ENCODE data around the gene GCSAM.

Gene GCSAM

DNA sequence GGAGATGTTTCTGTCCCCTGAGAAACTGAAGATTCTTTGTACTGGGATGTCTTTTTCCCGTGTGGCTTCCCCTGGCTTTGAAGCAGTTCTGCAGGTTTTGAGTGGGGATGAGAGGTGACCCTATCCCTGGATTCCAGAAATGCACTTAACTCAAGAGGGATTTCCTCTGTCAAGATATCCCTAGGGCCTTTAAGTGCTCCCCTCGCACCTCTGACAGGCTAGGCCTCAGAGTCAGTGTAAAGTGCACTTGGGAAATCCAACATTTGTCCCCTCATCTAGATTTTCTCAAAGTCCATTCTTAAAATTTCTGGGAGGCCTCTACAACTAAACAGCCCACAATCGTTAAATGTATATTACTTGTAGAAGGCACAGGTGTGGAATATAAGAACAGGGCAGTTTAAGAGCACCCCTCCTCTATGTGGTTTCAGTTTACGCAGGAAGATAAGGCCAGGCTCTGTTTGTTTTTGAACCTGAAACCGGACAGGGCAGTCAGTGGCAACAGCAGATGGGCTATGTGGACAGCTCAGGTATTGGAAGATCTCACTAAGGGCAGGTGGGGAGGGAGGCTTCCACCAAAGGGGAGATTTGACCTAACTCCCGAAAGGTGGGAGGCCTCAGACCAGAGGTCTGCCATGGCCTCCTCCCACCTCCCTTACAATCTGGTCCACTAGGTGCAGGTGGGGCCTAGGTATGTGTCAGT is 42.0 kb downstream of the GCSAM start:
- no peak overlapping the region for H3K4me3 ChIP-seq (ENCODE audit: low read depth in 1 of 2, low read length in 1 of 2)
- peaks cover 18 to 21% of the 10 kb centered on the region in 2 experiments for H3K4me1 ChIP-seq (ENCODE audit: control insufficient read depth in 1 of 2, insufficient read depth in 1 of 2, low read depth in 1 of 2, low read length in 1 of 2)
- TF ChIP-seq, protein P1, sequence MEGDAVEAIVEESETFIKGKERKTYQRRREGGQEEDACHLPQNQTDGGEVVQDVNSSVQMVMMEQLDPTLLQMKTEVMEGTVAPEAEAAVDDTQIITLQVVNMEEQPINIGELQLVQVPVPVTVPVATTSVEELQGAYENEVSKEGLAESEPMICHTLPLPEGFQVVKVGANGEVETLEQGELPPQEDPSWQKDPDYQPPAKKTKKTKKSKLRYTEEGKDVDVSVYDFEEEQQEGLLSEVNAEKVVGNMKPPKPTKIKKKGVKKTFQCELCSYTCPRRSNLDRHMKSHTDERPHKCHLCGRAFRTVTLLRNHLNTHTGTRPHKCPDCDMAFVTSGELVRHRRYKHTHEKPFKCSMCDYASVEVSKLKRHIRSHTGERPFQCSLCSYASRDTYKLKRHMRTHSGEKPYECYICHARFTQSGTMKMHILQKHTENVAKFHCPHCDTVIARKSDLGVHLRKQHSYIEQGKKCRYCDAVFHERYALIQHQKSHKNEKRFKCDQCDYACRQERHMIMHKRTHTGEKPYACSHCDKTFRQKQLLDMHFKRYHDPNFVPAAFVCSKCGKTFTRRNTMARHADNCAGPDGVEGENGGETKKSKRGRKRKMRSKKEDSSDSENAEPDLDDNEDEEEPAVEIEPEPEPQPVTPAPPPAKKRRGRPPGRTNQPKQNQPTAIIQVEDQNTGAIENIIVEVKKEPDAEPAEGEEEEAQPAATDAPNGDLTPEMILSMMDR (IDR thresholded peaks at IDR 0.05): no peak
- H3K27me3 ChIP-seq: peaks cover 97% of the 10 kb centered on the region
- no peak overlapping the region for H3K27ac ChIP-seq
- H3K9me3 ChIP-seq: no peaks in the 10 kb centered on the region
- no peaks in the 10 kb centered on the region for H3K36me3 ChIP-seq

DNA sequence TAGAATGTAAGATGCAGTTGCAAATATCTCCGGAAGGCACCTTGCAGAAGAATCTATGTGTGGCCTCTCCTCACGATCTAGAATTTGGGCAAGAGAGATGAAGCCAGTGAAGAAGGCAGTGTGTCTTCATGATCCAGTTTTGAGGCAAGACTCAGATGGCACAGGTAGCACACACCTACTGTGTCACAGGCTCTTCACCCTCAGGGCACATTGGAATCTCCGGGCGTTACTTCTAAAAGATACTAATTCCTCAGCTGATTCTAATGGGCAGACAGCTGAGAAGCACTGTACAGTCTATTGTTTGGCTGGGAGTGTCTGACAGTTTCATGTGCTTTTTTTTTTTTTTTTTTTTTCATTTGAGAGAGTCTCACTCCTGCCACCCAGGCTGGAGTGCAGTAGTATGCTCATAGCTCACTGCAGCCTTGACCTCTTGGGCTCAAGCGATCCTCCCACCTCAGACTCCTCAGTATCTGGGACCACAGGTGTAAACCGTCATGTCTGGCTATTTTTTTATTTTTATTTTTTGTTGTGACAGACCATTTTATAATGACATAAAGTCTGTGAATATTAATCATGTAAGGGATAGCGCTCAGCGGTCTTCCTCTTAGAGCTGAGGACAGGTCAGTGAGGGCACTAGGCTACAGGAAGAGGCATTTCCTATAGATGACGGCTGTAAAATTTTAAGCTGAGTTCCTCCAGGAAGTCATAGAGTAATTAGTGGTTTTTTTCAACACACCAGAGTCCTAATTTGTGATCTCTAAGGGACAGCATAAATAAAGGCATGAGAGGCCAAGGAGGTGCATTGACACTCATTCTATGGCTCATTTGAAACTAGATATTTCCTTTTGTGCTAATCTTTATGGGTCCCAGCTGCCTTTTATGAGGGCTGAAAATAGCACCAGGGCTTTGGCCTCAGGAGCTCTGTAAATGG is 42.8 kb downstream of the GCSAM start:
- TF ChIP-seq, protein P1 (IDR thresholded peaks at IDR 0.05): no peak
- peaks cover 97% of the 10 kb centered on the region for H3K27me3 ChIP-seq

DNA sequence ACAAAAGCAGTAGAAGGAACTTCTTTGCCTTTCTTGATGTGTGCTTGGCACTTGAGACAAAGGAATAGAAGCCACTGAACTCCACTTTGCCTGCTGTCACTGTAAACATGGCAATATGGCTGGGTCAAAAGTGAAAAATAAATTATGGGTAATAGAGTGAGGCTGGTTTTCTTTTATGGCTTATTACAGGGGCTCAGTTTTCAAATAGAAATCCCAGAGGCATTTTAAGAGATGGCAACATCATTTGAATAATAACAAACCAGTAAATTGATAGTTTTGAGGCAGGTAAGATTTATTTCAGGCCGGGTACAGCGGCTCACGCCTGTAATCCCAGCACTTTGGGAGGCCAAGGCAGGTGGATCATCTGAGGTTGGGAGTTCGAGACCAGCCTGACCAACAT is 44.1 kb downstream of the GCSAM start:
- TF ChIP-seq, protein P1 (IDR thresholded peaks at IDR 0.05): no peak
- peaks cover 97% of the 10 kb centered on the region for H3K27me3 ChIP-seq
- no peaks in the 10 kb centered on the region for H3K9me3 ChIP-seq
- H3K27ac ChIP-seq: no peak overlapping the region
- no peak overlapping the region for H3K4me3 ChIP-seq (ENCODE audit: low read depth in 1 of 2, low read length in 1 of 2)
- H3K36me3 ChIP-seq: no peaks in the 10 kb centered on the region
- peaks cover 23 to 29% of the 10 kb centered on the region in 2 experiments for H3K4me1 ChIP-seq (ENCODE audit: control insufficient read depth in 1 of 2, insufficient read depth in 1 of 2, low read depth in 1 of 2, low read length in 1 of 2)

More for the DNA sequence above, 42.8 kb downstream of the GCSAM start:
- H3K36me3 ChIP-seq: no peaks in the 10 kb centered on the region
- H3K9me3 ChIP-seq: no peaks in the 10 kb centered on the region
- no peak overlapping the region for H3K27ac ChIP-seq
- H3K4me1 ChIP-seq (ENCODE audit: control insufficient read depth in 1 of 2, insufficient read depth in 1 of 2, low read depth in 1 of 2, low read length in 1 of 2): peaks cover 18 to 25% of the 10 kb centered on the region in 2 experiments
- no peak overlapping the region for H3K4me3 ChIP-seq (ENCODE audit: low read depth in 1 of 2, low read length in 1 of 2)

DNA sequence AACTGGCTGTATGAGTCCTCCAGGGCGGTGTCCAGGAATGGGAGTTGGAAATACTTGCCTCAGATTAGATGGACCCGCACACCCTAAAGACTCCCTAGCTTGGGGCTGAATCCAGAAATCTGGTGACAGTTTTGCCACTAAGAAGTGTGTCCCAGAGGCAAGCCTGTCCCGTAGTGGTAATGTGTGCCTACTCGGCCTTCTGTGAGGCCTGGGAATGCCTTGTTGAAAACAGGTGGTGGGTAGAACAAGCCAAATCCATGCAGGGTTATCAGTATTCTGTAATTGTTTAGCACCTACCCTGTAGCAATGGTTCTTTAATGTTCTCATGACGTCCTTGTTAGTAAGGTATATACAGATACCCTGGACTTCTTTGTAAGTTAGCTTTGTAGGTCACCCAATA is 45.3 kb downstream of the GCSAM start:
- H3K27me3 ChIP-seq: peaks cover 96% of the 10 kb centered on the region
- no peaks in the 10 kb centered on the region for H3K9me3 ChIP-seq
- no peaks in the 10 kb centered on the region for H3K36me3 ChIP-seq
- TF ChIP-seq, protein P1 (IDR thresholded peaks at IDR 0.05): no peak
- no peak overlapping the region for H3K27ac ChIP-seq
- no peak overlapping the region for H3K4me3 ChIP-seq (ENCODE audit: low read depth in 1 of 2, low read length in 1 of 2)
- H3K4me1 ChIP-seq (ENCODE audit: control insufficient read depth in 1 of 2, insufficient read depth in 1 of 2, low read depth in 1 of 2, low read length in 1 of 2): peaks cover 25 to 31% of the 10 kb centered on the region in 2 experiments

DNA sequence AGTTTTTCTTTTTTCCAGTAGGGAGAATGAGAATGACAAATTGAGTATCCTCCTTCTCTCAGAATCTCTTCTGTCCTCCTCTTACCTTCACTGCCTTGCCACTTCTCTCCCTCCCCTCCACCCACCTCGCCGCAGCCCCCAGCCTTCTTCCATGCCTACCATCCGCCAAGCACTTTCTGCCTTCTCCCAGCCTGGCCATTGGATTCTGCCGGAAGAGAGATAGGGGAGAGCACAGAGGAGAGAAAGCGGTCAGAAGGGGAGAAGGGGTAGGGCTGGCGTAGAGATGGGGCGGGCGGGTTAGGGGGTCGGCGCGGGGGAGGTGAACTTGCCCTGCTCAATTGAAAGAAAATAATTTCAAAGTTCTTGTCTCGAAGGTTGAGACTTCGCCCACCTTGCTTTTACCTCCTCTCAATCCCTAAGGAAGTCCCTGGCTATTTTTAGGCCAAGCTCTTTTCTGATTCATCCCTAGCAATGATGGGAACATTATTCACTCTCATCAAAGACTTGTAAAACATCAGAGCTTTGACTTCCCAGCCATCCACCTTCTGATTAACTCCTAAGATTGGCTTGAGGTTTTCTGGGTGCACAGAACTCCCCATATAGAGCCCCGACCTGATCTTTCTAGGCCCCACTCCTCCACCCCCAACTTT is 46.0 kb downstream of the GCSAM start:
- Histone ChIP-seq H3K27me3 (peaks cover 93% of the 10 kb centered on the region), H3K27ac (no peak overlapping the region), H3K4me3 (ENCODE audit: low read depth in 1 of 2, low read length in 1 of 2) (peak overlapping the region in 1 of 2 experiments; percentile 57), H3K9me3 (no peaks in the 10 kb centered on the region), H3K4me1 (ENCODE audit: control insufficient read depth in 1 of 2, insufficient read depth in 1 of 2, low read depth in 1 of 2, low read length in 1 of 2) (peaks cover 25 to 31% of the 10 kb centered on the region in 2 experiments), H3K36me3 (no peaks in the 10 kb centered on the region)
- TF ChIP-seq, protein P1 (IDR thresholded peaks at IDR 0.05): no peak
